Body of pancreas (tissue), 4 donors: ENCODE measurements around the gene C9orf43.
A peak's percentile ranks its signal among the peaks of the same experiment; 100 is the strongest.

Source experiments
- POLR2A ChIP-seq, 3 donors: fragments of 450-650 bp; IDR thresholded peaks; one replicate each; pipeline ENCODE4 v1.6.1; 2016; ENCODE audit warnings: antibody characterized with exemption in 3 of 3, mild to moderate bottlenecking in 2 of 3
- TF ChIP-seq, protein P1 (sequence below), 7 experiments: fragments of 450-650 bp in 4 of 7; fragments of 200-600 bp in 3 of 7; sonication (generic) in 3 of 7; IDR thresholded peaks; one replicate each; pipeline ENCODE4 v1.5.1; 2016 to 2019; ENCODE audit warnings: antibody characterized with exemption in 7 of 7

DNA sequence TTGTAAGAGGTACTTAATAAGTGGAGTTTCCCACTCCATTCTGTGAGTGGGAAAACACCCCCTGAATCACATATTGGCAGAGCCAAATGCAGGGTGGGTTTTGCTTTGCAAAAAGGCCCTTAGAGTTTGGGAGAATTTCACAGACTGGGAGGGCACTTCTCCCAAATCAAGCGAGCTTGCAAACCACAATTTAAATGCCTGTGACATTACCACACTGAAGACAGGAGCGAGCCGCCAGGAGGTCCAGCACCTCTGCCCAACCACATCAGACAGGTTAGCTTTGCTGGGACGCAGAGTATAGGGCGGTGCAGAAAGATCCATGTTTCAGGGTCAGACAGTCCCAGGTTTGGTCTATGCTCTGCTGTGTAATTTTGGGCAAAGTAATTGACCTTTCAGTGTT, 11.8 kb upstream of the C9orf43 start:
- TF ChIP-seq, protein P1, sequence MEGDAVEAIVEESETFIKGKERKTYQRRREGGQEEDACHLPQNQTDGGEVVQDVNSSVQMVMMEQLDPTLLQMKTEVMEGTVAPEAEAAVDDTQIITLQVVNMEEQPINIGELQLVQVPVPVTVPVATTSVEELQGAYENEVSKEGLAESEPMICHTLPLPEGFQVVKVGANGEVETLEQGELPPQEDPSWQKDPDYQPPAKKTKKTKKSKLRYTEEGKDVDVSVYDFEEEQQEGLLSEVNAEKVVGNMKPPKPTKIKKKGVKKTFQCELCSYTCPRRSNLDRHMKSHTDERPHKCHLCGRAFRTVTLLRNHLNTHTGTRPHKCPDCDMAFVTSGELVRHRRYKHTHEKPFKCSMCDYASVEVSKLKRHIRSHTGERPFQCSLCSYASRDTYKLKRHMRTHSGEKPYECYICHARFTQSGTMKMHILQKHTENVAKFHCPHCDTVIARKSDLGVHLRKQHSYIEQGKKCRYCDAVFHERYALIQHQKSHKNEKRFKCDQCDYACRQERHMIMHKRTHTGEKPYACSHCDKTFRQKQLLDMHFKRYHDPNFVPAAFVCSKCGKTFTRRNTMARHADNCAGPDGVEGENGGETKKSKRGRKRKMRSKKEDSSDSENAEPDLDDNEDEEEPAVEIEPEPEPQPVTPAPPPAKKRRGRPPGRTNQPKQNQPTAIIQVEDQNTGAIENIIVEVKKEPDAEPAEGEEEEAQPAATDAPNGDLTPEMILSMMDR (IDR thresholded peaks at IDR 0.05) = no peak
- TF ChIP-seq POLR2A (IDR thresholded peaks at IDR 0.05) = peak in 1 of 3 donors; percentile 11
